GM18517 (cell line): Measurements from ENCODE around the gene SRPK1.
"Not testable (repeated sequence)": the region's sequence is repeated elsewhere in the genome, so short reads cannot be mapped to it uniquely, and the experiment has no call there.

Experiments
- ATAC-seq: cut with Tn5 transposase; IDR thresholded peaks from one replicate; pipeline ENCODE4 v1.9.1; 2021; ENCODE audit warnings: mild to moderate bottlenecking, moderate library complexity; ENCODE audit not compliant: unreplicated experiment

The SRPK1 gene

GRCh38 chr6:35920793-35921732 lies at the start of gene SRPK1:
TSS of gene SRPK1 (minus strand) at chr6:35921098. CDS start at chr6:35921056, 42 bp downstream.
- peak; percentile 71 for ATAC-seq

GRCh38 chr6:35970181-35970580 lies 49.3 kb upstream of the SRPK1 start:
- ATAC-seq, result no peak

GRCh38 chr6:35969646-35970045 lies 48.7 kb upstream of the SRPK1 start:
- ATAC-seq, result no peak

GRCh38 chr6:35968821-35969220 lies 47.9 kb upstream of the SRPK1 start:
- no peak for ATAC-seq

GRCh38 chr6:35967076-35967774 lies 46.3 kb upstream of the SRPK1 start:
- no peak for ATAC-seq

GRCh38 chr6:35962779-35963560 lies 42.1 kb upstream of the SRPK1 start:
- ATAC-seq, result no peak

- no peak for ATAC-seq
These were observed 39.3 kb upstream of the SRPK1 start for GRCh38 chr6:35960187-35960586.

- no peak for ATAC-seq
These were observed 35.1 kb upstream of the SRPK1 start for GRCh38 chr6:35955970-35956369.

- ATAC-seq, result no peak
These were observed 34.6 kb upstream of the SRPK1 start for GRCh38 chr6:35955521-35955920.

GRCh38 chr6:35955071-35955470 lies 34.2 kb upstream of the SRPK1 start:
- ATAC-seq, result no peak

- ATAC-seq, result no peak
These were observed 33.4 kb upstream of the SRPK1 start for GRCh38 chr6:35954333-35954732.

- no peak for ATAC-seq
These were observed 27.8 kb upstream of the SRPK1 start for GRCh38 chr6:35948725-35949124.

- no peak for ATAC-seq
These were observed 24.7 kb upstream of the SRPK1 start for GRCh38 chr6:35945650-35946025.

- ATAC-seq, result no peak
These were observed 22.5 kb upstream of the SRPK1 start for GRCh38 chr6:35943390-35943789.

GRCh38 chr6:35942355-35942754 lies 21.5 kb upstream of the SRPK1 start:
- no peak for ATAC-seq

- ATAC-seq, result not testable (repeated sequence)
These were observed 20.3 kb upstream of the SRPK1 start for GRCh38 chr6:35941170-35941569.

GRCh38 chr6:35940014-35940413 lies 19.1 kb upstream of the SRPK1 start:
- ATAC-seq, result not testable (repeated sequence)

- not testable (repeated sequence) for ATAC-seq
These were observed 18.4 kb upstream of the SRPK1 start for GRCh38 chr6:35939259-35939658.

GRCh38 chr6:35936681-35937359 lies 15.9 kb upstream of the SRPK1 start:
- no peak for ATAC-seq

- ATAC-seq, result no peak
These were observed 14.6 kb upstream of the SRPK1 start for GRCh38 chr6:35935469-35935868.

GRCh38 chr6:35933844-35934243 lies 12.9 kb upstream of the SRPK1 start:
- ATAC-seq, result no peak
